ENCODE results near the gene RRAD. TPM values are rescaled to one million over a fixed set of nuclear protein-coding genes. Genes with fewer than 3 reads are reported as not detected.
"Not testable (repeated sequence)": the region's sequence is repeated elsewhere in the genome, so short reads cannot be mapped to it uniquely, and the experiment has no call there.

Gene RRAD
- total and polyA plus RNA-seq, 7 donors = 164 to 2,869 (median 304) TPM

DNA sequence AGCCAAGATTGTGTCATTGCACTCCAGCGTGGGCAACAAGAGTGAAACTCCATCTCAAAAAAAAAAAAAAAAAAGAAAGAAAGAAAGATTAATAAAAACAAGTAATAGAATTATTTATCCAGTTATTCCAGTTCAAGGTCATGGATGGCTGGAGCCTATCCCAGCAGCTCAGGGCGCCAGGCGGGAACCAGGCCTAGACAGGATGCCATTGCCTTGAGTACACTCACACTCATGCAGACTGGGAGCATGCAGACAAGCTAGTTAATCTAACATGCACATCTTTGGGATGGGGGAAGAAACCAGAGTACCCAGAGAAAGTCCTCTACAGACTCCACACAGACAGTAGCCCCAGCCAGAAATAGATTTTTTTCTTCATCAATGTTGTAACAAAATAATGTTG, 27.1 kb downstream of the RRAD start:
- no peak for DNase-seq
- TF ChIP-seq, protein P1, sequence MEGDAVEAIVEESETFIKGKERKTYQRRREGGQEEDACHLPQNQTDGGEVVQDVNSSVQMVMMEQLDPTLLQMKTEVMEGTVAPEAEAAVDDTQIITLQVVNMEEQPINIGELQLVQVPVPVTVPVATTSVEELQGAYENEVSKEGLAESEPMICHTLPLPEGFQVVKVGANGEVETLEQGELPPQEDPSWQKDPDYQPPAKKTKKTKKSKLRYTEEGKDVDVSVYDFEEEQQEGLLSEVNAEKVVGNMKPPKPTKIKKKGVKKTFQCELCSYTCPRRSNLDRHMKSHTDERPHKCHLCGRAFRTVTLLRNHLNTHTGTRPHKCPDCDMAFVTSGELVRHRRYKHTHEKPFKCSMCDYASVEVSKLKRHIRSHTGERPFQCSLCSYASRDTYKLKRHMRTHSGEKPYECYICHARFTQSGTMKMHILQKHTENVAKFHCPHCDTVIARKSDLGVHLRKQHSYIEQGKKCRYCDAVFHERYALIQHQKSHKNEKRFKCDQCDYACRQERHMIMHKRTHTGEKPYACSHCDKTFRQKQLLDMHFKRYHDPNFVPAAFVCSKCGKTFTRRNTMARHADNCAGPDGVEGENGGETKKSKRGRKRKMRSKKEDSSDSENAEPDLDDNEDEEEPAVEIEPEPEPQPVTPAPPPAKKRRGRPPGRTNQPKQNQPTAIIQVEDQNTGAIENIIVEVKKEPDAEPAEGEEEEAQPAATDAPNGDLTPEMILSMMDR (IDR thresholded peaks at IDR 0.05) = no peak
- no peaks in the 10 kb centered on the region for H3K9me3 ChIP-seq
- peak overlapping the region; percentile 89 for H3K27ac ChIP-seq
- peak in 3 of 4 donors; percentile 25 to 45 (median 31) for ATAC-seq
- no peak overlapping the region for H3K4me3 ChIP-seq
- 32 to 45% (median 41%) methylated on average over 3 of the region's 3 CpGs for WGBS, 3 donors
- H3K36me3 ChIP-seq (ENCODE audit: insufficient read depth in 1 of 2, low read depth in 1 of 2) = no peaks in the 10 kb centered on the region
- H3K4me1 ChIP-seq = peaks cover 44% of the 10 kb centered on the region
- intact Hi-C loops (cut with DNase I) = loop anchor here (5.0 to 10.0 kb wide), 3 partner anchors 34 to 57 kb away; partner anchors contain the start of gene CIAO2B (in 1 of the 2)
- no peaks in the 10 kb centered on the region for H3K27me3 ChIP-seq (ENCODE audit: insufficient read depth in 3 of 3, low read length in 2 of 3)

DNA sequence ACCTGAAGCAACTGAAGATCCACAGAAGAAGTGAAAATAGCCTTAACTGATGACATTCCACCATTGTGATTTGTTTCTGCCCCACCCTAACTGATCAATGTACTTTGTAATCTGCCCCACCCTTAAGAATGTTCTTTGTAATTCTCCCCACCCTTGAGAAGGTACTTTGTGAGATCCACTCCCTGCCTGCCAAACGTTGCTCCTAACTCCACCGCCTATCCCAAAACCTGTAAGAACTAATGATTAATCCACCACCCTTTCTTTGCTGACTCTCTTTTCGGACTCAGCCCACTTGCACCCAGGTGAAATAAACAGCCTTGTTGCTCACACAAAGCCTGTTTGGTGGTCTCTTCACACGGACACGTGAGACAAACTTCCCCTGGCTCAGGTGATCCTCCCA, 28.7 kb downstream of the RRAD start:
- not testable (repeated sequence) for H3K27me3 ChIP-seq (ENCODE audit: insufficient read depth in 3 of 3, low read length in 2 of 3); ATAC-seq; H3K27ac ChIP-seq; H3K36me3 ChIP-seq (ENCODE audit: insufficient read depth in 1 of 2, low read depth in 1 of 2); H3K9me3 ChIP-seq; H3K4me3 ChIP-seq; DNase-seq
- intact Hi-C loops (cut with DNase I) = loop anchor here (5.0 to 10.0 kb wide), 3 partner anchors 36 to 58 kb away; partner anchors contain the start of gene CIAO2B (in 1 of the 2)
- WGBS, 3 donors = 81 to 88% (median 83%) methylated on average over 5 of the region's 5 CpGs
- H3K4me1 ChIP-seq = peaks cover 31% of the 10 kb centered on the region

DNA sequence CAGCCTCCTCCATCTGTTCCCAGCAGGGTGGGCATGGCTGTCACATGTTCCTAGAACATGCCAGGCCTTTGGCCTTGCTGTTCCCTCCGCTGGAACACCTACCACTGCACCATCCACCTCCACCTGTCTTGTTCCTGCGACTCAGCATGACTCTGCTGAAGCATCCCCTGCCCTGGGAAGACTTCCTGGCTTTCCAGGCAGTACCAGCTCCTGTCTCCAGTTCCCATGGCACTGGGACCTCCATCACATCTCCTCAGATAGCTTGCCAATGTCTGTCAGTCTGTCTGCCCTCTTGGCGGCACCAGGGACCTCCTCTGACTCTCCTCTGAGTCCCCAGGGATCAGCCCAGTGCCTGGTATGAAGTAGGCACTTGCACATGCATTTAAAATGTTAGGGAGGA, 29.3 kb downstream of the RRAD start:
- Histone ChIP-seq H3K9me3 (no peaks in the 10 kb centered on the region), H3K27me3 (ENCODE audit: insufficient read depth in 3 of 3, low read length in 2 of 3) (no peaks in the 10 kb centered on the region), H3K4me1 (peaks cover 24% of the 10 kb centered on the region), H3K36me3 (ENCODE audit: insufficient read depth in 1 of 2, low read depth in 1 of 2) (no peaks in the 10 kb centered on the region), H3K27ac (no peak overlapping the region), H3K4me3 (no peak overlapping the region)
- TF ChIP-seq, protein P1 (IDR thresholded peaks at IDR 0.05) = no peak
- DNase-seq (no peak), ATAC-seq (no peak)
- 90 to 96% (median 92%) methylated on average over 3 of the region's 3 CpGs for WGBS, 3 donors
- intact Hi-C loops (cut with DNase I) = loop anchor here (5.0 to 10.0 kb wide), 3 partner anchors 36 to 59 kb away; partner anchors contain the start of gene CIAO2B (in 1 of the 2)

DNA sequence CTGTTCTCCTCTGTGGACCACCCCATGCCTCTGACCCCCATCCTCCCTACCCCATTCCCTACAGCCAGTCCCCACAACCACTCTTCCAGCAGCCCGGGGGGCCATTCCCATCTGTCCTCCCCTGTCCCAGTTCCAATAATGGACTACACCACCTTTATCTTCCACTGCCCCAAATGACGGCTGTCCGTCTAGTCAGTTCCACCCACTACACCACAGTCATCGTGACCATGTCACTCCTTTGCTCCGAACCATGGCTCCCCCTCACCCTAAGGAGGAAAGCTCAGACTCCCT, 29.7 kb downstream of the RRAD start:
- Histone ChIP-seq H3K27ac (peak overlapping the region; percentile 30), H3K4me3 (no peak overlapping the region), H3K9me3 (no peaks in the 10 kb centered on the region), H3K36me3 (ENCODE audit: insufficient read depth in 1 of 2, low read depth in 1 of 2) (no peaks in the 10 kb centered on the region), H3K27me3 (ENCODE audit: insufficient read depth in 3 of 3, low read length in 2 of 3) (no peaks in the 10 kb centered on the region), H3K4me1 (peaks cover 21% of the 10 kb centered on the region)
- WGBS, 3 donors = 81 to 95% (median 83%) methylated on average over 5 of the region's 5 CpGs
- TF ChIP-seq, protein P1 (IDR thresholded peaks at IDR 0.05) = no peak
- DNase-seq (no peak), ATAC-seq (no peak)
- intact Hi-C loops (cut with DNase I) = loop anchor here (5.0 to 10.0 kb wide), 3 partner anchors 37 to 59 kb away; partner anchors contain the start of gene CIAO2B (in 1 of the 2)

DNA sequence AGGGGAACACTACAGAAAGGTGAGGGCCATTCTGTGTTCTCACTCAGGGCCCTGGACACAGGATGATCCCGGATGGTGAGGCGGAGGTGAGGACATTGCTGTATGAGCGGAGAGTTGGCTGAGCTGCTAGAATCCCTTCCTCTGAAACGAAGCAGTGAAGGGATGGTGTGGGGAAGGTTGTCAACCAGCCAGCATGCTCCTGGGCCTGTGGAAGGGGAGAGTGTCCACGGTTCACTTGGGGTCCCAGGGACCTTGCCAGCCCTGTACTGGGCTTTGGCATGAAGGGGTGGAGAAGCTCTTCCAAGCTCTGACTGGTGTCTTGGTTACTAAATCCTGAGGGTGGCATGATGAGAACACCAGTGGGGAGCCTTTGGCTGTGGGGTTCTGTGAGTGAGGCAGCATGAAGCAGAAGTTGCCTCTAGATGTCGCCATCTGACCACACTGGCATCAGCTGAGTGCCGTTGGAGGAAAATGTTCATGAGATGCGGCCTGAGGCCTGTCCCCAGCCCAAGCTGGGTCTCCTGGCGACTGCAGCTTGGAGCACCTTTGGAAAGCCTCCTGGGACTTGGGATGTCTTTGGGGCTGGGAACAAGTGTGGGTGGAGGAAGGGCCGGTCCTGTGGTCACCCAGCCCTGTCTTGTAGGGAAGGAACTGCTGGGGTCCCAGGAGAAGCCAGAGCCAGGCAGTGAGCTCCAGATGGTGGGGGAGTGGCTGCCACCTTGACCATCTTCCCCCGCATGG, 30.2 kb downstream of the RRAD start:
- intact Hi-C loops (cut with DNase I) = loop anchor here (5.0 to 10.0 kb wide), 4 partner anchors 37 to 262 kb away; partner anchors contain the start of genes CIAO2B (in 1 of the 2), FBXL8 (in 1 of the 2) and TRADD (in 1 of the 2)

More for the DNA sequence above, 30.2 kb downstream of the RRAD start:
- Histone ChIP-seq H3K27me3 (ENCODE audit: insufficient read depth in 3 of 3, low read length in 2 of 3) (no peaks in the 10 kb centered on the region), H3K36me3 (ENCODE audit: insufficient read depth in 1 of 2, low read depth in 1 of 2) (no peaks in the 10 kb centered on the region), H3K4me1 (peaks cover 17% of the 10 kb centered on the region), H3K4me3 (no peak overlapping the region), H3K9me3 (no peaks in the 10 kb centered on the region), H3K27ac (peak overlapping the region; percentile 30)
- TF ChIP-seq, protein P1 (IDR thresholded peaks at IDR 0.05) = peak; percentile 83
- DNase-seq = peak; percentile 64 to 78
- WGBS, 3 donors = 33 to 41% (median 37%) methylated on average over 11 of the region's 11 CpGs
- peak; percentile 69 to 79 (median 76) for ATAC-seq
